CD4-positive, alpha-beta T cell (primary cell): Measurements from ENCODE around the gene KIAA0825. TPM values are rescaled to one million over a fixed set of nuclear protein-coding genes. Genes with fewer than 3 reads are reported as not detected.

Experiments used
- ATAC-seq: fragments of 200-7000 bp; cut with Tn5 transposase; one replicate; pipeline ENCODE4 v1.10.0; 2022; ENCODE audit warnings: mild to moderate bottlenecking; ENCODE audit not compliant: poor library complexity
- CTCF ChIA-PET: fragments of 350-600 bp; sonication (Branson Sonifier 250); formaldehyde crosslinking; loops from one replicate; lab custom pipeline; 2021; ENCODE audit warnings: antibody characterized with exemption, inconsistent platforms; lab: Charles Lee
- POLR2A ChIA-PET: fragments of 350-600 bp; sonication (Branson Sonifier 250); formaldehyde crosslinking; loops from one replicate; lab custom pipeline; 2021; ENCODE audit warnings: antibody characterized with exemption, inconsistent platforms; lab: Charles Lee
- DNase-seq, 14 experiments: peaks; one replicate each; pipeline ENCODE4 v3.0.0-alpha.2; 2013 to 2020; ENCODE audit warnings: mixed read lengths in 2 of 14
- H3K27ac ChIP-seq, 2 donors: one replicate each; pipeline versions ENCODE4 v1.5.1 to v1.7.0; 2013; ENCODE audit warnings: low read length in 2 of 2, low read depth in 1 of 2, mild to moderate bottlenecking in 1 of 2
- H3K27me3 ChIP-seq, 2 experiments: 1 replicate in 1 of 2; 2 replicates in 1 of 2; pipeline versions ENCODE4 v1.6.1 to v1.7.0; 2013; ENCODE audit warnings: low read length in 2 of 2, control low read depth in 1 of 2, mild to moderate bottlenecking in 1 of 2, moderate library complexity in 1 of 2; ENCODE audit not compliant: insufficient read depth in 2 of 2, control insufficient read depth in 1 of 2
- H3K36me3 ChIP-seq: one replicate; pipeline ENCODE4 v1.6.1; 2013; ENCODE audit warnings: low read length, control low read depth; ENCODE audit not compliant: insufficient read depth
- H3K4me1 ChIP-seq: one replicate; pipeline ENCODE4 v1.6.1; 2013; ENCODE audit warnings: low read length, control low read depth; ENCODE audit not compliant: insufficient read depth
- H3K4me3 ChIP-seq: one replicate; pipeline ENCODE4 v1.5.1; 2013; ENCODE audit warnings: mild to moderate bottlenecking, low read length, moderate library complexity
- H3K9me3 ChIP-seq, 2 experiments: 1 replicate in 1 of 2; 2 replicates in 1 of 2; pipeline versions ENCODE4 v1.6.1 to v1.7.0; 2013; ENCODE audit warnings: low read length in 2 of 2, mild to moderate bottlenecking in 2 of 2, control low read depth in 1 of 2, moderate library complexity in 1 of 2; ENCODE audit not compliant: control insufficient read depth in 1 of 2, insufficient read depth in 1 of 2
- H3K27ac Mint-ChIP-seq: one replicate; pipeline ENCODE4 v1.8.0; 2020; ENCODE audit warnings: mixed read lengths
- H3K27me3 Mint-ChIP-seq: one replicate; pipeline ENCODE4 v1.8.0; 2021; ENCODE audit warnings: mixed read lengths
- H3K36me3 Mint-ChIP-seq: one replicate; pipeline ENCODE4 v1.8.0; 2021; ENCODE audit warnings: low read depth, mixed read lengths
- H3K4me1 Mint-ChIP-seq: one replicate; pipeline ENCODE4 v1.8.0; 2021; ENCODE audit warnings: low read depth, mixed read lengths
- H3K4me3 Mint-ChIP-seq: one replicate; pipeline ENCODE4 v1.8.0; 2020; ENCODE audit warnings: mild to moderate bottlenecking, mixed read lengths
- H3K9me3 Mint-ChIP-seq: one replicate; pipeline ENCODE4 v1.8.0; 2020; ENCODE audit warnings: mixed read lengths
- CTCF ChIP-seq: fragments of 200-600 bp; IDR thresholded peaks from one replicate; pipeline ENCODE4 v1.8.0; 2022; ENCODE audit warnings: antibody characterized with exemption, mild to moderate bottlenecking
- intact Hi-C, 2 experiments: fragments of 100-400 bp; cut with DNase I in 1 of 2; cut with micrococcal nuclease in 1 of 2; formaldehyde crosslinking; loops; one replicate each; pipeline versions ENCODE4 v1.15.1 to v1.9.0; 2023 to 2025; cut with DNase I, micrococcal nuclease
- total RNA-seq, 174 experiments: library from RNA in 2 of 174; stranded (reverse) in 2 of 174; gene quantifications; one replicate each; pipeline ENCODE4 v1.2.3 and lab custom pipeline; 2021 to 2026

The KIAA0825 gene
- total RNA-seq, 2 experiments from 2014 or later, result 1.5 to 1.6 TPM

GRCh38 chr5:94503677-94504076 lies 114.7 kb downstream of the KIAA0825 start:
- Histone ChIP-seq H3K36me3 (no peaks in the 10 kb centered on the region), H3K4me1 (no peaks in the 10 kb centered on the region), H3K27me3 (no peaks in the 10 kb centered on the region), H3K27ac (no peak overlapping the region), H3K9me3 (no peaks in the 10 kb centered on the region), H3K4me3 (no peak overlapping the region)
- H3K27me3 Mint-ChIP-seq, result no peaks in the 10 kb centered on the region
- ATAC-seq (no peak), DNase-seq (no peak)
- no peak overlapping the region for H3K27ac Mint-ChIP-seq
- H3K4me3 Mint-ChIP-seq, result no peak overlapping the region
- H3K4me1 Mint-ChIP-seq, result no peaks in the 10 kb centered on the region
- ChIA-PET POLR2A (no interaction called here), CTCF (no interaction called here)
- H3K9me3 Mint-ChIP-seq, result no peaks in the 10 kb centered on the region
- H3K36me3 Mint-ChIP-seq, result no peaks in the 10 kb centered on the region
- intact Hi-C loops, result no loop called here
- TF ChIP-seq CTCF, result no peak

- no peaks in the 10 kb centered on the region for H3K36me3 Mint-ChIP-seq
Measured at GRCh38 chr5:94501365-94501764, 117.0 kb downstream of the KIAA0825 start.

GRCh38 chr5:94499806-94500205 lies 118.6 kb downstream of the KIAA0825 start:
- Histone ChIP-seq H3K9me3 (no peaks in the 10 kb centered on the region), H3K27ac (no peak overlapping the region), H3K4me1 (no peaks in the 10 kb centered on the region), H3K36me3 (no peaks in the 10 kb centered on the region), H3K4me3 (no peak overlapping the region), H3K27me3 (no peaks in the 10 kb centered on the region)
- Mint-ChIP-seq H3K9me3 (no peaks in the 10 kb centered on the region), H3K27ac (no peak overlapping the region), H3K4me3 (no peak overlapping the region), H3K36me3 (no peaks in the 10 kb centered on the region), H3K4me1 (no peaks in the 10 kb centered on the region), H3K27me3 (no peaks in the 10 kb centered on the region)
- intact Hi-C loops, result no loop called here
- POLR2A ChIA-PET, result no interaction called here
- no peak for TF ChIP-seq CTCF
- CTCF ChIA-PET, result no interaction called here
- no peak for DNase-seq
- ATAC-seq, result no peak

More at GRCh38 chr5:94501365-94501764, 117.0 kb downstream of the KIAA0825 start:
- DNase-seq (no peak), ATAC-seq (no peak)
- H3K27me3 Mint-ChIP-seq, result no peaks in the 10 kb centered on the region
- ChIA-PET CTCF (no interaction called here), POLR2A (no interaction called here)
- intact Hi-C loops, result no loop called here
- Histone ChIP-seq H3K4me3 (no peak overlapping the region), H3K36me3 (no peaks in the 10 kb centered on the region), H3K27ac (no peak overlapping the region), H3K9me3 (no peaks in the 10 kb centered on the region), H3K27me3 (no peaks in the 10 kb centered on the region), H3K4me1 (no peaks in the 10 kb centered on the region)
- H3K4me1 Mint-ChIP-seq, result no peaks in the 10 kb centered on the region
- no peaks in the 10 kb centered on the region for H3K9me3 Mint-ChIP-seq
- TF ChIP-seq CTCF, result no peak
- H3K27ac Mint-ChIP-seq, result no peak overlapping the region
- no peak overlapping the region for H3K4me3 Mint-ChIP-seq
